ENCODE measurements around the gene WDR46. TPM values are rescaled to one million over a fixed set of nuclear protein-coding genes. Genes with fewer than 3 reads are reported as not detected.
A peak's percentile ranks its signal among the peaks of the same experiment; 100 is the strongest.

The WDR46 gene
- polyA plus RNA-seq, 3 donors: 33.3 to 41.0 (median 37.3) TPM

DNA sequence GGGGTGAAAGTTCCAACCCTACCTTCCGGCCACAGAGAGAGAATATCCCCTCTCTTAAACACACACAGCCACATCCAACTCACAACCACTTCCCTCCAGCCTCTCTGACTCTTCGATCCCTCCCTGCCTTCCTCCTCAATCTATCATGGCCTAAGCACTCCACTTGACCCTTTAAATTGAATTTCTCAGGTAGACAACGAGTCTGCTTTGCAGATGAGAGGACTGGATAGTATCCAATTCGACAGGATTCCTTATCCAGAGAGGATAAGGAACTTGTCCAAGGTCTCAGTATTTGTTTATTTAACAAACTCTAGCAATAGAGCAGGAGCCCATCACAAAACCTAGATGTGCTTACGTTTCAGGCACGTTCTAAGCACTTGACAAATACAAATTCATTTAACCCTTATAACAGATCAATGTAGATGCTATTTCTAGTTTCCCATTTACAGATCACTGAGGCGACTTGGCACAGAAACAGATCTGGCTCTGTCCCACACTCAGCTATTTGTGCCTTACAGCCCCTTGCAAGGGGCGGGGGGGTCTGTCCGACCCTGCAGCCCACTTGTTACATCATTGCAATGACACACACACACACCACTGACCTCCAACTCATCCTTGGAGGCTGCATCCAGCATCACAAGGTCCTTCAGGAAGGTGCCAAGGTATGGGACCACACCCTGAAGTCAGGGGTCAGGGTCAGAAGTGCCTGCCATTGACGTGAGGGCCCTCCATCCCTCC lies 5.2 kb upstream of the WDR46 start:
- intact Hi-C loops (cut with micrococcal nuclease): loop anchor here in 1 of 2 donors (10.0 kb wide), 1 partner anchor 101 kb away; the partner anchor contains the start of gene KIFC1
- no peak overlapping the region for H2AFZ ChIP-seq (ENCODE audit: insufficient read depth, low read depth, low read length, poor library complexity, severe bottlenecking)
- no peak for DNase-seq
- H3K9ac ChIP-seq (ENCODE audit: insufficient read depth, low read length, poor library complexity, severe bottlenecking): no peak overlapping the region
- TF ChIP-seq, protein P1, sequence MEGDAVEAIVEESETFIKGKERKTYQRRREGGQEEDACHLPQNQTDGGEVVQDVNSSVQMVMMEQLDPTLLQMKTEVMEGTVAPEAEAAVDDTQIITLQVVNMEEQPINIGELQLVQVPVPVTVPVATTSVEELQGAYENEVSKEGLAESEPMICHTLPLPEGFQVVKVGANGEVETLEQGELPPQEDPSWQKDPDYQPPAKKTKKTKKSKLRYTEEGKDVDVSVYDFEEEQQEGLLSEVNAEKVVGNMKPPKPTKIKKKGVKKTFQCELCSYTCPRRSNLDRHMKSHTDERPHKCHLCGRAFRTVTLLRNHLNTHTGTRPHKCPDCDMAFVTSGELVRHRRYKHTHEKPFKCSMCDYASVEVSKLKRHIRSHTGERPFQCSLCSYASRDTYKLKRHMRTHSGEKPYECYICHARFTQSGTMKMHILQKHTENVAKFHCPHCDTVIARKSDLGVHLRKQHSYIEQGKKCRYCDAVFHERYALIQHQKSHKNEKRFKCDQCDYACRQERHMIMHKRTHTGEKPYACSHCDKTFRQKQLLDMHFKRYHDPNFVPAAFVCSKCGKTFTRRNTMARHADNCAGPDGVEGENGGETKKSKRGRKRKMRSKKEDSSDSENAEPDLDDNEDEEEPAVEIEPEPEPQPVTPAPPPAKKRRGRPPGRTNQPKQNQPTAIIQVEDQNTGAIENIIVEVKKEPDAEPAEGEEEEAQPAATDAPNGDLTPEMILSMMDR (IDR thresholded peaks at IDR 0.05): no peak
- peaks cover 55 to 63% of the 10 kb centered on the region in 2 donors for H3K36me3 ChIP-seq (replicated peaks in 1 of 2; ENCODE audit: control insufficient read depth in 1 of 2, insufficient read depth in 2 of 2, low read length in 2 of 2)
- Mint-ChIP-seq H3K27me3 (ENCODE audit: low read depth in 3 of 3) (peaks cover 0 to 3% (median 0%) of the 10 kb centered on the region in 3 donors), H3K36me3 (peaks cover 54 to 58% of the 10 kb centered on the region in 2 donors), H3K4me1 (peaks cover 37% of the 10 kb centered on the region), H3K9me3 (peaks cover 0 to 3% (median 0%) of the 10 kb centered on the region in 7 donors), H3K27ac (peak overlapping the region in 3 of 7 donors; percentile 69 to 81 (median 74)), H3K4me3 (no peak overlapping the region)
- no peak overlapping the region for H3K4me3 ChIP-seq (replicated peaks in 1 of 3; ENCODE audit: low read depth in 2 of 3, low read length in 3 of 3)
- peaks cover 24 to 27% of the 10 kb centered on the region in 2 donors for H3K4me1 ChIP-seq (ENCODE audit: control insufficient read depth in 1 of 2, insufficient read depth in 2 of 2, low read length in 2 of 2)
- H3K27ac ChIP-seq (ENCODE audit: low read depth in 1 of 2, low read length in 2 of 2): no peak overlapping the region
- no peaks in the 10 kb centered on the region for H3K9me3 ChIP-seq (replicated peaks in 1 of 2; ENCODE audit: control insufficient read depth in 1 of 2, insufficient read depth in 1 of 2, low read length in 2 of 2)
- no peak overlapping the region for H3K4me2 ChIP-seq (replicated peaks; ENCODE audit: extremely low read depth, low read length, poor library complexity, severe bottlenecking)
- 96% methylated on average over 9 of the region's 10 CpGs for WGBS (ENCODE audit: insufficient coverage)
- no peaks in the 10 kb centered on the region for H3K27me3 ChIP-seq (ENCODE audit: control insufficient read depth in 2 of 2, insufficient read depth in 2 of 2, low read length in 2 of 2)
- H3K79me2 ChIP-seq (ENCODE audit: insufficient read depth, low read length): peaks cover 63% of the 10 kb centered on the region
- peaks cover 72% of the 10 kb centered on the region for H4K20me1 ChIP-seq (ENCODE audit: insufficient read depth, low read length)

DNA sequence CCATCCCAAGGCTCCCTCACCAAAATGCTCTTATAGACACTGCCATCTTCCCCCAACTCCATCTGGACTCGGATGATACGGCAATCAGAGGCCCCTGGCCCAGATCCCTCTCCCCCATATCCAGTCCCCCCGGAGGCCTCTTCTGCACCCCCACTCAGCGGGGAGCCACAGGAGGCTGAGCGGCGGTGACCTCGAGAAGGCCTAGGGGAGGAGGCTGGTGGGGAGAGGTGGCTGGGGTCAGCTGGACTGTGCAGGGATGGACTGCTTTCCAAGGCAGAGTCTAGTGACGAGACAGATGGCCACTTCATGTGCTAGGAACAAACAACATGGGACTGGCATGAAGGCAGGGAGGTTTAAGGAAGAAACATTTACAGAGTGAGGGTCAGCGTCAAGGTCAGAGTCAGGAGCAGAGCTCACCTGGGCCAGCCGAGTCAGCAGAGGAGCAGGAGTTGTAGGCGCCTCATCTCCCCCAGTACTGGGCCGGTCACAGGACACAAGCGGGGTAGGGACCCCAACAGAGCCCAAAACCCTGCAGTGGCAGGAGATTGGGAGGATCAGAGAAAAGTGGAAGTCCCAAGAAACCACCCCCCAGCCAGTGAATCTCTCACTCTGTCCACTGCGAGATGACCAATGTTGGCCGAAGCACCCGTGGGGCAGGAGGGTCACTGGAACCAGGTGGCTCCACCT lies 4.1 kb upstream of the WDR46 start:
- H3K9me3 ChIP-seq (replicated peaks in 1 of 2; ENCODE audit: control insufficient read depth in 1 of 2, insufficient read depth in 1 of 2, low read length in 2 of 2): no peaks in the 10 kb centered on the region
- H2AFZ ChIP-seq (ENCODE audit: insufficient read depth, low read depth, low read length, poor library complexity, severe bottlenecking): no peak overlapping the region
- no peak overlapping the region for H3K27ac ChIP-seq (ENCODE audit: low read depth in 1 of 2, low read length in 2 of 2)
- Mint-ChIP-seq H3K9me3 (peaks cover 0 to 2% (median 0%) of the 10 kb centered on the region in 7 donors), H3K27ac (peak overlapping the region in 3 of 7 donors; percentile 35 to 65 (median 39)), H3K27me3 (ENCODE audit: low read depth in 3 of 3) (peaks cover 0 to 2% (median 0%) of the 10 kb centered on the region in 3 donors), H3K36me3 (peaks cover 54 to 58% of the 10 kb centered on the region in 2 donors), H3K4me3 (no peak overlapping the region), H3K4me1 (peaks cover 44% of the 10 kb centered on the region)
- no peak overlapping the region for H3K9ac ChIP-seq (ENCODE audit: insufficient read depth, low read length, poor library complexity, severe bottlenecking)
- H3K79me2 ChIP-seq (ENCODE audit: insufficient read depth, low read length): peaks cover 66% of the 10 kb centered on the region
- no peak overlapping the region for H3K4me2 ChIP-seq (replicated peaks; ENCODE audit: extremely low read depth, low read length, poor library complexity, severe bottlenecking)
- H3K4me1 ChIP-seq (ENCODE audit: control insufficient read depth in 1 of 2, insufficient read depth in 2 of 2, low read length in 2 of 2): peaks cover 30 to 33% of the 10 kb centered on the region in 2 donors
- TF ChIP-seq, protein P1 (IDR thresholded peaks at IDR 0.05): no peak
- H3K4me3 ChIP-seq (replicated peaks in 1 of 3; ENCODE audit: low read depth in 2 of 3, low read length in 3 of 3): no peak overlapping the region
- no peaks in the 10 kb centered on the region for H3K27me3 ChIP-seq (ENCODE audit: control insufficient read depth in 2 of 2, insufficient read depth in 2 of 2, low read length in 2 of 2)
- peaks cover 55 to 63% of the 10 kb centered on the region in 2 donors for H3K36me3 ChIP-seq (replicated peaks in 1 of 2; ENCODE audit: control insufficient read depth in 1 of 2, insufficient read depth in 2 of 2, low read length in 2 of 2)
- intact Hi-C loops (cut with micrococcal nuclease): loop anchor here in 1 of 2 donors (10.0 kb wide), 1 partner anchor 102 kb away; the partner anchor contains the start of gene KIFC1
- H4K20me1 ChIP-seq (ENCODE audit: insufficient read depth, low read length): peaks cover 72% of the 10 kb centered on the region
- no peak for DNase-seq
- 90% methylated on average over 2 of the region's 16 CpGs for WGBS (ENCODE audit: insufficient coverage)
